Dendritic cell treated with granulocyte-macrophage colony-stimulating factor and Interleukin-4, amounts not matched to agents 40 ng/mL and 50 ng/mL, for 4 days (primary cell): ENCODE results near the gene ASCL2.

Source experiments
- H3K27ac Mint-ChIP-seq: one replicate; pipeline ENCODE4 v1.8.0; 2022; ENCODE audit warnings: mild to moderate bottlenecking, mixed read lengths
- H3K27me3 Mint-ChIP-seq: one replicate; pipeline ENCODE4 v1.8.0; 2022; ENCODE audit warnings: mild to moderate bottlenecking, mixed read lengths
- H3K36me3 Mint-ChIP-seq: one replicate; pipeline ENCODE4 v1.8.0; 2022; ENCODE audit warnings: low read depth, mixed read lengths
- H3K4me1 Mint-ChIP-seq: one replicate; pipeline ENCODE4 v1.8.0; 2022; ENCODE audit warnings: low read depth, mixed read lengths
- H3K4me3 Mint-ChIP-seq: one replicate; pipeline ENCODE4 v1.8.0; 2022; ENCODE audit warnings: mild to moderate bottlenecking, moderate library complexity, mixed read lengths
- H3K9me3 Mint-ChIP-seq: one replicate; pipeline ENCODE4 v1.8.0; 2022; ENCODE audit warnings: mixed read lengths
- intact Hi-C: fragments of 100-400 bp; cut with micrococcal nuclease; formaldehyde crosslinking; loops from one replicate; pipeline ENCODE4 v1.15.0; 2022

The ASCL2 gene

GRCh38 chr11:2304506-2305139, 34.2 kb upstream of the ASCL2 start:
- Mint-ChIP-seq H3K36me3 (peaks cover 96% of the 10 kb centered on the region), H3K27ac (peak overlapping the region; percentile 87), H3K27me3 (no peaks in the 10 kb centered on the region), H3K4me3 (peak overlapping the region; percentile 97), H3K9me3 (no peaks in the 10 kb centered on the region), H3K4me1 (peaks cover 58% of the 10 kb centered on the region)
- intact Hi-C loops = loop anchor here (1.0 to 10.0 kb wide), 3 partner anchors 96 to 580 kb away; partner anchors contain the start of genes CDKN1C and TSSC4

GRCh38 chr11:2303627-2304505, 33.5 kb upstream of the ASCL2 start:
- H3K27ac Mint-ChIP-seq = peak overlapping the region; percentile 87
- H3K4me3 Mint-ChIP-seq = peak overlapping the region; percentile 97
- peaks cover 97% of the 10 kb centered on the region for H3K36me3 Mint-ChIP-seq
- H3K27me3 Mint-ChIP-seq = no peaks in the 10 kb centered on the region
- intact Hi-C loops = loop anchor here (2.0 to 10.0 kb wide), 2 partner anchors 33 to 581 kb away; partner anchors contain the start of genes ASCL2 and CDKN1C
- H3K9me3 Mint-ChIP-seq = no peaks in the 10 kb centered on the region
- peaks cover 65% of the 10 kb centered on the region for H3K4me1 Mint-ChIP-seq

- peak overlapping the region; percentile 97 for H3K4me3 Mint-ChIP-seq
- peaks cover 72% of the 10 kb centered on the region for H3K4me1 Mint-ChIP-seq
- H3K27me3 Mint-ChIP-seq = no peaks in the 10 kb centered on the region
- intact Hi-C loops = loop anchor here (2.0 to 10.0 kb wide), 2 partner anchors 32 to 582 kb away; partner anchors contain the start of genes ASCL2 and CDKN1C
- no peaks in the 10 kb centered on the region for H3K9me3 Mint-ChIP-seq
- peaks cover 98% of the 10 kb centered on the region for H3K36me3 Mint-ChIP-seq
- peak overlapping the region; percentile 87 for H3K27ac Mint-ChIP-seq
These were observed 32.7 kb upstream of the ASCL2 start for GRCh38 chr11:2302896-2303626.

- H3K36me3 Mint-ChIP-seq = peaks cover 98% of the 10 kb centered on the region
- H3K4me3 Mint-ChIP-seq = peak overlapping the region; percentile 97
- peaks cover 74% of the 10 kb centered on the region for H3K4me1 Mint-ChIP-seq
- no peaks in the 10 kb centered on the region for H3K27me3 Mint-ChIP-seq
- intact Hi-C loops = loop anchor here (2.0 to 10.0 kb wide), 2 partner anchors 32 to 582 kb away; partner anchors contain the start of genes ASCL2 and CDKN1C
- peak overlapping the region; percentile 87 for H3K27ac Mint-ChIP-seq
- no peaks in the 10 kb centered on the region for H3K9me3 Mint-ChIP-seq
These were observed 32.0 kb upstream of the ASCL2 start for GRCh38 chr11:2302306-2302895.

GRCh38 chr11:2301631-2302305, 31.4 kb upstream of the ASCL2 start, which contains the start of the genes C11orf21 and TSPAN32:
Gene C11orf21 (minus strand): TSS chr11:2301918. CDS start chr11:2301808, 110 bp downstream.
Gene TSPAN32 (plus strand): TSS chr11:2302013. CDS start chr11:2302150, 137 bp downstream.
- Mint-ChIP-seq H3K27me3 (peaks cover 2% of the 10 kb centered on the region), H3K4me3 (peak within 1 kb of the TSS; percentile 97), H3K4me1 (peaks cover 72% of the 10 kb centered on the region), H3K9me3 (no peaks in the 10 kb centered on the region), H3K36me3 (peaks cover 98% of the 10 kb centered on the region), H3K27ac (peak within 1 kb of the TSS; percentile 87)
- intact Hi-C loops = loop anchor here (1.0 to 10.0 kb wide), 3 partner anchors 31 to 583 kb away; partner anchors contain the start of genes ASCL2, CDKN1C and TSSC4

DNA sequence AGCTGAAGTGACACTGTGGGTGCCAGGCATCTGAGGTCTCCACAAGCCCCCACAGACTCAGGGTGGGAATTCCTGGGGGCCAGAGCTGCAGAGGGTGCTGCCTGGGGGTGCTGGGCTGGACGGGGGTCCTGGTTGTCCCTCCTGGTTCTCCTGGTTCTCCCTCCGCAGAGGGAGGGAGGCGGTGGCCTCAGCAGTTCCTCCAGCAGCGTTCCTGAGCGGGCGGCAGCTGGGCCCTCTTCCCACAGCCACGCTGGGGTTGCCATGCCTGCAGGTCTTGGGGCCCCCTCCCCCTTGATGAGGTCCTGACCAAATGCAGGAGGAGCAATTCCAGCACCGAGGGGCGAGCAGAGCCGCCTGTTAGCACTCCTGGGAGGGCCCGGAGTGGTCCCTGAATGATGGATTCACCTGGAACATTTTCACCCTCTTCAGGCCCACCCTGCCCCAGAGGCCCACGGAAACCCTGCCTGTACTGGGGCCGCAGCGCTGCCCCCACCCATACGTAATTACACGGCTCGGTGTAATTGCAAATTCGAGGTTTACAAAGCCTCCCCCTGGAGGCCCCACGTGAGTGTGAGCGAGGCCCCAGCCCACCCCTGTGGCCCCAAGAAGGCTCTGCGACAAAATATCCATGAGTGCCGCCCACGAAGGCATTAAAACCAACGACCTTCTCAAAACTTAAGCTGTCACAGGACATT, 30.7 kb upstream of the ASCL2 start:
- Mint-ChIP-seq H3K36me3 (peaks cover 98% of the 10 kb centered on the region), H3K4me1 (peaks cover 71% of the 10 kb centered on the region), H3K9me3 (no peaks in the 10 kb centered on the region), H3K27ac (peak overlapping the region; percentile 87), H3K4me3 (peak overlapping the region; percentile 97), H3K27me3 (peaks cover 2% of the 10 kb centered on the region)
- intact Hi-C loops = loop anchor here (1.0 to 10.0 kb wide), 2 partner anchors 99 to 584 kb away; partner anchors contain the start of genes CDKN1C and TSSC4

GRCh38 chr11:2300290-2300935, 30.0 kb upstream of the ASCL2 start:
- H3K4me1 Mint-ChIP-seq = peaks cover 68% of the 10 kb centered on the region

GRCh38 chr11:2299773-2300172, 29.4 kb upstream of the ASCL2 start:
- peaks cover 2% of the 10 kb centered on the region for H3K27me3 Mint-ChIP-seq
- H3K9me3 Mint-ChIP-seq = no peaks in the 10 kb centered on the region
- peak overlapping the region; percentile 55 for H3K4me3 Mint-ChIP-seq
- intact Hi-C loops = loop anchor here (10.0 kb wide), 1 partner anchor 585 kb away; the partner anchor contains the start of gene CDKN1C
- H3K4me1 Mint-ChIP-seq = peaks cover 68% of the 10 kb centered on the region
- H3K36me3 Mint-ChIP-seq = peaks cover 88% of the 10 kb centered on the region
- H3K27ac Mint-ChIP-seq = peak overlapping the region; percentile 87

More at GRCh38 chr11:2300290-2300935, 30.0 kb upstream of the ASCL2 start:
- H3K27me3 Mint-ChIP-seq = peaks cover 2% of the 10 kb centered on the region
- H3K4me3 Mint-ChIP-seq = peak overlapping the region; percentile 97
- peaks cover 93% of the 10 kb centered on the region for H3K36me3 Mint-ChIP-seq
- no peaks in the 10 kb centered on the region for H3K9me3 Mint-ChIP-seq
- H3K27ac Mint-ChIP-seq = peak overlapping the region; percentile 87
- intact Hi-C loops = loop anchor here (10.0 kb wide), 1 partner anchor 584 kb away; the partner anchor contains the start of gene CDKN1C

- Mint-ChIP-seq H3K27ac (peak overlapping the region; percentile 87), H3K9me3 (no peaks in the 10 kb centered on the region), H3K4me3 (peak overlapping the region; percentile 55), H3K36me3 (peaks cover 81% of the 10 kb centered on the region), H3K4me1 (peaks cover 68% of the 10 kb centered on the region), H3K27me3 (peaks cover 5% of the 10 kb centered on the region)
- intact Hi-C loops = no loop called here
These were observed 28.7 kb upstream of the ASCL2 start for GRCh38 chr11:2298795-2299761.

GRCh38 chr11:2298131-2298794, 27.9 kb upstream of the ASCL2 start:
- H3K27ac Mint-ChIP-seq = peak overlapping the region; percentile 87
- peaks cover 10% of the 10 kb centered on the region for H3K27me3 Mint-ChIP-seq
- peaks cover 68% of the 10 kb centered on the region for H3K4me1 Mint-ChIP-seq
- intact Hi-C loops = no loop called here
- peaks cover 73% of the 10 kb centered on the region for H3K36me3 Mint-ChIP-seq
- H3K9me3 Mint-ChIP-seq = no peaks in the 10 kb centered on the region
- H3K4me3 Mint-ChIP-seq = no peak overlapping the region
